ENCODE data around the gene ENKD1. TPM values are rescaled to one million over a fixed set of nuclear protein-coding genes. Genes with fewer than 3 reads are reported as not detected.

Gene ENKD1
- total and polyA plus RNA-seq, 2 of the 13 experiments (the other 11 are each of a cell fraction or from before 2014, with no cell fraction given), result 10.8 to 20.8 TPM

DNA sequence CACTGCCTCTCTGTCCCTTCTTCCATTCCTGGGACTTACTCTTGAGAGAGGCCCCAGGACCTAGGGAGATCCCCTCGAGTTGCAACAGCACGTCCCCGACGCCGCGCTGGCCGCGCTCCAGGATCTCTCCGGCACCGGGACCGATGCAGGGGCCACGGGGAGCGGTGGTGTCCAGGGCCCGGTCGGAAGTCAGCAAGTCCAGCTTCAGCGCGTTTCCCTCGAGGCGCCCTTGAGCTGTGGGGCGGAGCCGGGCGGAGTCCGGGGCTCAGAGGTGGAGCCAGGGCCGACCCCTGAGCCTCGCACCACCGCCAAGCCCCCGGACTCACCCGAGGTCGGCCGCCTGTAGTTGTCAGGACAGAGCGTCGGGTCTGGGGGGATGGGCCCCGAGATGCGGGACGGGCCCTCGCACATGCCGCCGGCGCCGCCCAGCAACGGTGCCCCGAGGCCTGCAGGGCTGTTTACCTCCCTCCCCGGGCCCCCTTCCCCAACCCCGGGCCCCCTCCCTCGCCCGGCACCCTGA lies 458 bp downstream of the ENKD1 start (continued):
- no peak for TF ChIP-seq MED8 (CRISPR knock-in tag; IDR thresholded peaks at IDR 0.05; ENCODE audit: insufficient replicate concordance)
- TF ChIP-seq, protein P1, sequence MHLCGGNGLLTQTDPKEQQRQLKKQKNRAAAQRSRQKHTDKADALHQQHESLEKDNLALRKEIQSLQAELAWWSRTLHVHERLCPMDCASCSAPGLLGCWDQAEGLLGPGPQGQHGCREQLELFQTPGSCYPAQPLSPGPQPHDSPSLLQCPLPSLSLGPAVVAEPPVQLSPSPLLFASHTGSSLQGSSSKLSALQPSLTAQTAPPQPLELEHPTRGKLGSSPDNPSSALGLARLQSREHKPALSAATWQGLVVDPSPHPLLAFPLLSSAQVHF (CRISPR knock-in tag; IDR thresholded peaks at IDR 0.05), result 0 out of 2 replicates have a peak, but pooled peaks have one; percentile 36
- TF ChIP-seq ATF5 (CRISPR knock-in tag; IDR thresholded peaks at IDR 0.05; ENCODE audit: low read depth), result no peak
- no peak for TF ChIP-seq ZNF790 (CRISPR knock-in tag; IDR thresholded peaks at IDR 0.05; ENCODE audit: borderline replicate concordance)
- no peak for TF ChIP-seq ETS1 (CRISPR knock-in tag; IDR thresholded peaks at IDR 0.05)
- TF ChIP-seq SOX6 (IDR thresholded peaks at IDR 0.05), result no peak
- TF ChIP-seq SOX6 (CRISPR knock-in tag; IDR thresholded peaks at IDR 0.05), result peak; percentile 35; the same call in 1 of the 2 replicates
- TF ChIP-seq ZKSCAN5 (CRISPR knock-in tag; IDR thresholded peaks at IDR 0.05), result no peak
- no peak for TF ChIP-seq ZNF737 (CRISPR knock-in tag; IDR thresholded peaks at IDR 0.05; ENCODE audit: borderline replicate concordance)
- no peak for TF ChIP-seq TCF12 (IDR thresholded peaks at IDR 0.05)
- peak; percentile 73 for TF ChIP-seq TCF12 (CRISPR knock-in tag; IDR thresholded peaks at IDR 0.05)
- no peak for TF ChIP-seq ZBTB1 (CRISPR knock-in tag; IDR thresholded peaks at IDR 0.05; ENCODE audit: borderline replicate concordance)
- peak; percentile 34; the same call in 1 of the 2 replicates for TF ChIP-seq ELF3 (CRISPR knock-in tag; IDR thresholded peaks at IDR 0.05)
- TF ChIP-seq MTA3 (CRISPR knock-in tag; IDR thresholded peaks at IDR 0.05), result no peak
- no peak for TF ChIP-seq PHF5A (CRISPR knock-in tag; IDR thresholded peaks at IDR 0.05; ENCODE audit: low read depth, unreplicated experiment)
- no peak for TF ChIP-seq FOSL1 (CRISPR knock-in tag; IDR thresholded peaks at IDR 0.05; ENCODE audit: borderline replicate concordance)
- TF ChIP-seq ATF7-NPFF (CRISPR knock-in tag; IDR thresholded peaks at IDR 0.05; ENCODE audit: low read depth), result peak; percentile 77; the same call in 1 of the 2 replicates
- TF ChIP-seq SUZ12 (IDR thresholded peaks at IDR 0.05; ENCODE audit: low read depth, low read length), result no peak
- peak; percentile 51; the same call in 1 of the 2 replicates for TF ChIP-seq MXD4 (CRISPR knock-in tag; IDR thresholded peaks at IDR 0.05)
- TF ChIP-seq ZNF234 (CRISPR knock-in tag; conservative IDR thresholded peaks at IDR 0.05), result no peak; the same call in 1 of the 2 replicates
- TF ChIP-seq ZBTB49 (CRISPR knock-in tag; IDR thresholded peaks at IDR 0.05; ENCODE audit: borderline replicate concordance), result no peak
- no peak for TF ChIP-seq ZNF431 (CRISPR knock-in tag; IDR thresholded peaks at IDR 0.05; ENCODE audit: borderline replicate concordance, low read depth)
- TF ChIP-seq HNRNPH1 (optimal IDR thresholded peaks at IDR 0.05; ENCODE audit: low read depth, low read length), result no peak
- TF ChIP-seq, protein P2, sequence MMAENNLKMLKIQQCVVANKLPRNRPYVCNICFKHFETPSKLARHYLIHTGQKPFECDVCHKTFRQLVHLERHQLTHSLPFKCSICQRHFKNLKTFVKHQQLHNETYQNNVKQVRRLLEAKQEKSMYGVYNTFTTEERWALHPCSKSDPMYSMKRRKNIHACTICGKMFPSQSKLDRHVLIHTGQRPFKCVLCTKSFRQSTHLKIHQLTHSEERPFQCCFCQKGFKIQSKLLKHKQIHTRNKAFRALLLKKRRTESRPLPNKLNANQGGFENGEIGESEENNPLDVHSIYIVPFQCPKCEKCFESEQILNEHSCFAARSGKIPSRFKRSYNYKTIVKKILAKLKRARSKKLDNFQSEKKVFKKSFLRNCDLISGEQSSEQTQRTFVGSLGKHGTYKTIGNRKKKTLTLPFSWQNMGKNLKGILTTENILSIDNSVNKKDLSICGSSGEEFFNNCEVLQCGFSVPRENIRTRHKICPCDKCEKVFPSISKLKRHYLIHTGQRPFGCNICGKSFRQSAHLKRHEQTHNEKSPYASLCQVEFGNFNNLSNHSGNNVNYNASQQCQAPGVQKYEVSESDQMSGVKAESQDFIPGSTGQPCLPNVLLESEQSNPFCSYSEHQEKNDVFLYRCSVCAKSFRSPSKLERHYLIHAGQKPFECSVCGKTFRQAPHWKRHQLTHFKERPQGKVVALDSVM (CRISPR knock-in tag; IDR thresholded peaks at IDR 0.05), result no peak

Data from HepG2 (cell line).